Naive thymus-derived CD4-positive, alpha-beta T cell (primary cell): ENCODE results near the gene FOXO3. TPM values are rescaled to one million over a fixed set of nuclear protein-coding genes. Genes with fewer than 3 reads are reported as not detected.

Experiments
- ATAC-seq: fragments of 150-1000 bp; cut with Tn5 transposase; 2 replicates; pipeline ENCODE4 v1.10.0; 2021; ENCODE audit warnings: mild to moderate bottlenecking, moderate library complexity
- CTCF ChIA-PET: fragments of 350-600 bp; sonication (Branson Sonifier 250); formaldehyde crosslinking; loops from one replicate; lab custom pipeline; 2021; ENCODE audit warnings: antibody characterized with exemption; lab: Charles Lee
- POLR2A ChIA-PET: fragments of 350-600 bp; sonication (Branson Sonifier 250); formaldehyde crosslinking; loops from one replicate; lab custom pipeline; 2021; ENCODE audit warnings: antibody characterized with exemption, inconsistent platforms; lab: Charles Lee
- DNase-seq, 9 donors: peaks; one replicate each; pipeline versions ENCODE4 v3.0.0 to v3.0.0-alpha.2; 2020 to 2022; ENCODE audit warnings: mixed read lengths in 1 of 9
- H3K27ac ChIP-seq: one replicate; pipeline ENCODE4 v1.7.0; 2013; ENCODE audit warnings: mild to moderate bottlenecking, low read depth, low read length, moderate library complexity
- H3K27me3 ChIP-seq, 2 donors: one replicate each; pipeline ENCODE4 v1.7.0; 2013; ENCODE audit warnings: low read length in 2 of 2, mild to moderate bottlenecking in 2 of 2, moderate library complexity in 2 of 2; ENCODE audit not compliant: control insufficient read depth in 2 of 2, insufficient read depth in 2 of 2
- H3K36me3 ChIP-seq, 3 experiments: 1 replicate in 2 of 3; 2 replicates in 1 of 3; pipeline ENCODE4 v1.7.0; 2013; ENCODE audit warnings: low read length in 3 of 3, mild to moderate bottlenecking in 3 of 3, moderate library complexity in 1 of 3; ENCODE audit not compliant: insufficient read depth in 3 of 3, control insufficient read depth in 2 of 3
- H3K4me1 ChIP-seq, 2 donors: one replicate each; pipeline ENCODE4 v1.7.0; 2013; ENCODE audit warnings: low read length in 2 of 2, mild to moderate bottlenecking in 2 of 2, moderate library complexity in 1 of 2; ENCODE audit not compliant: control insufficient read depth in 2 of 2, insufficient read depth in 2 of 2
- H3K4me3 ChIP-seq: 2 replicates; pipeline ENCODE4 v1.7.0; 2013; ENCODE audit warnings: mild to moderate bottlenecking, low read length
- H3K9me3 ChIP-seq, 3 experiments: 1 replicate in 2 of 3; 2 replicates in 1 of 3; pipeline ENCODE4 v1.7.0; 2013; ENCODE audit warnings: low read length in 3 of 3; ENCODE audit not compliant: control insufficient read depth in 2 of 3
- H3K27ac Mint-ChIP-seq, 9 donors: one replicate each; pipeline ENCODE4 v1.8.0; 2020 to 2022; ENCODE audit warnings: mixed read lengths in 9 of 9, mild to moderate bottlenecking in 8 of 9, moderate library complexity in 5 of 9, inconsistent platforms in 2 of 9
- H3K27me3 Mint-ChIP-seq, 5 donors: one replicate each; pipeline ENCODE4 v1.8.0; 2021 to 2022; ENCODE audit warnings: mixed read lengths in 5 of 5, mild to moderate bottlenecking in 1 of 5
- H3K36me3 Mint-ChIP-seq, 5 donors: one replicate each; pipeline ENCODE4 v1.8.0; 2020 to 2022; ENCODE audit warnings: mixed read lengths in 5 of 5, mild to moderate bottlenecking in 3 of 5, inconsistent platforms in 1 of 5
- H3K4me1 Mint-ChIP-seq, 7 donors: one replicate each; pipeline ENCODE4 v1.8.0; 2020 to 2022; ENCODE audit warnings: mixed read lengths in 7 of 7, mild to moderate bottlenecking in 3 of 7, inconsistent platforms in 1 of 7
- H3K4me3 Mint-ChIP-seq, 10 donors: one replicate each; pipeline ENCODE4 v1.8.0; 2020 to 2022; ENCODE audit warnings: mild to moderate bottlenecking in 10 of 10, mixed read lengths in 10 of 10, moderate library complexity in 6 of 10, inconsistent platforms in 2 of 10
- H3K9me3 Mint-ChIP-seq, 11 donors: one replicate each; pipeline ENCODE4 v1.8.0; 2020 to 2022; ENCODE audit warnings: mixed read lengths in 11 of 11, mild to moderate bottlenecking in 4 of 11, inconsistent platforms in 1 of 11, moderate library complexity in 1 of 11
- intact Hi-C, 2 donors: fragments of 100-400 bp; cut with micrococcal nuclease; formaldehyde crosslinking; loops; one replicate each; pipeline ENCODE4 v1.15.1; 2023
- polyA plus RNA-seq, 2 donors: library from polyadenylated mRNA; unstranded; fragments of 300-500 nt; fragmentation: Illumina TruSeq; gene quantifications; one replicate each; pipeline ENCODE4 v1.2.3, GENCODE V29; 2021
- total RNA-seq, 6 experiments: library from RNA in 5 of 6; stranded (reverse) in 5 of 6; gene quantifications; 1 replicate in 5 of 6; 2 replicates in 1 of 6; pipeline ENCODE4 v1.2.3 and lab custom pipeline; 2021 to 2026

FOXO3 gene
- total and polyA plus RNA-seq, 7 experiments from 2014 or later = 11.6 to 39.5 (median 20.5) TPM

- intact Hi-C loops = loop anchor here (5.0 kb wide), 3 partner anchors 644 to 1494 kb away; partner anchors contain the start of gene CD164 (in 1 of the 2)
- POLR2A ChIA-PET = interaction anchor here (0.6 to 1.6 kb wide), 2 partner anchors 27 to 241 kb away, joined by 3 to 4 read pairs; no protein-coding TSS in a partner anchor
- CTCF ChIA-PET = interaction anchor here (0.6 to 8.8 kb wide), 12 partner anchors 8 to 529 kb away, joined by 3 to 143 read pairs (median 8); no protein-coding TSS in a partner anchor
These were observed 17.4 kb upstream of the FOXO3 start for GRCh38 chr6:108543175-108543940.

GRCh38 chr6:108544606-108545005 lies 16.1 kb upstream of the FOXO3 start:
- CTCF ChIA-PET = interaction anchor here (0.6 to 8.8 kb wide), 7 partner anchors 11 to 528 kb away, joined by 3 to 143 read pairs (median 3); no protein-coding TSS in a partner anchor
- Mint-ChIP-seq H3K9me3 (peaks cover 0 to 5% (median 0%) of the 10 kb centered on the region in 11 donors), H3K4me1 (peaks cover 7 to 21% (median 8%) of the 10 kb centered on the region in 7 donors), H3K36me3 (no peaks in the 10 kb centered on the region), H3K27ac (no peak overlapping the region), H3K4me3 (no peak overlapping the region), H3K27me3 (peaks cover 0 to 37% (median 0%) of the 10 kb centered on the region in 5 donors)
- H3K27ac ChIP-seq = no peak overlapping the region
- intact Hi-C loops = loop anchor here (5.0 kb wide), 3 partner anchors 643 to 1493 kb away; partner anchors contain the start of gene CD164 (in 1 of the 2)
- no peak for DNase-seq
- H3K36me3 ChIP-seq = no peaks in the 10 kb centered on the region
- peaks cover 8 to 13% of the 10 kb centered on the region in 2 donors for H3K4me1 ChIP-seq
- ATAC-seq = no peak
- no peaks in the 10 kb centered on the region for H3K27me3 ChIP-seq
- POLR2A ChIA-PET = interaction anchor here (0.6 kb wide), 1 partner anchor 9 kb away, joined by 3 read pairs; no protein-coding TSS in a partner anchor
- no peaks in the 10 kb centered on the region for H3K9me3 ChIP-seq
- H3K4me3 ChIP-seq = no peak overlapping the region

More at GRCh38 chr6:108543175-108543940, 17.4 kb upstream of the FOXO3 start:
- Mint-ChIP-seq H3K27me3 (peaks cover 0 to 44% (median 0%) of the 10 kb centered on the region in 5 donors), H3K4me3 (no peak overlapping the region), H3K4me1 (peaks cover 7 to 21% (median 8%) of the 10 kb centered on the region in 7 donors), H3K27ac (no peak overlapping the region), H3K36me3 (no peaks in the 10 kb centered on the region), H3K9me3 (peaks cover 0 to 7% (median 0%) of the 10 kb centered on the region in 11 donors)
- DNase-seq = no peak
- H3K4me1 ChIP-seq = peaks cover 8 to 13% of the 10 kb centered on the region in 2 donors
- no peak overlapping the region for H3K4me3 ChIP-seq
- no peak for ATAC-seq
- H3K27ac ChIP-seq = no peak overlapping the region
- H3K27me3 ChIP-seq = no peaks in the 10 kb centered on the region
- no peaks in the 10 kb centered on the region for H3K9me3 ChIP-seq
- H3K36me3 ChIP-seq = no peaks in the 10 kb centered on the region

GRCh38 chr6:108546079-108547049 lies 14.4 kb upstream of the FOXO3 start:
- Histone ChIP-seq H3K27me3 (no peaks in the 10 kb centered on the region), H3K4me3 (no peak overlapping the region), H3K4me1 (peaks cover 8 to 13% of the 10 kb centered on the region in 2 donors), H3K27ac (no peak overlapping the region), H3K36me3 (no peaks in the 10 kb centered on the region), H3K9me3 (no peaks in the 10 kb centered on the region)
- DNase-seq = no peak
- ATAC-seq = no peak
- H3K4me1 Mint-ChIP-seq = peaks cover 7 to 21% (median 8%) of the 10 kb centered on the region in 7 donors
- ChIA-PET CTCF (interaction anchor here (0.6 to 8.8 kb wide), 6 partner anchors 10 to 617 kb away, joined by 3 to 143 read pairs (median 6); no protein-coding TSS in a partner anchor), POLR2A (interaction anchor here (1.1 kb wide), 1 partner anchor 13 kb away, joined by 3 read pairs; no protein-coding TSS in a partner anchor)
- H3K36me3 Mint-ChIP-seq = no peaks in the 10 kb centered on the region
- H3K27ac Mint-ChIP-seq = peak overlapping the region in 3 of 9 donors; percentile 43 to 55 (median 53)
- intact Hi-C loops = no loop called here
- H3K27me3 Mint-ChIP-seq = peaks cover 0 to 30% (median 0%) of the 10 kb centered on the region in 5 donors
- peak overlapping the region in 1 of 10 donors; percentile 20 for H3K4me3 Mint-ChIP-seq
- peaks cover 0 to 1% (median 0%) of the 10 kb centered on the region in 11 donors for H3K9me3 Mint-ChIP-seq

- ChIA-PET POLR2A (no interaction called here), CTCF (no interaction called here)
- H3K9me3 Mint-ChIP-seq = no peaks in the 10 kb centered on the region
These were observed 11.5 kb upstream of the FOXO3 start for GRCh38 chr6:108549241-108549640.

GRCh38 chr6:108549741-108550140 lies 11.0 kb upstream of the FOXO3 start:
- Histone ChIP-seq H3K27ac (no peak overlapping the region), H3K36me3 (no peaks in the 10 kb centered on the region), H3K9me3 (no peaks in the 10 kb centered on the region), H3K4me3 (no peak overlapping the region), H3K27me3 (no peaks in the 10 kb centered on the region), H3K4me1 (peaks cover 0 to 13% of the 10 kb centered on the region in 2 donors)
- no peak for DNase-seq
- Mint-ChIP-seq H3K9me3 (no peaks in the 10 kb centered on the region), H3K4me1 (peaks cover 0 to 13% (median 4%) of the 10 kb centered on the region in 7 donors), H3K27me3 (peaks cover 0 to 40% (median 7%) of the 10 kb centered on the region in 5 donors), H3K4me3 (no peak overlapping the region), H3K36me3 (no peaks in the 10 kb centered on the region), H3K27ac (no peak overlapping the region)
- no peak for ATAC-seq
- CTCF ChIA-PET = no interaction called here
- POLR2A ChIA-PET = no interaction called here
- intact Hi-C loops = no loop called here

More at GRCh38 chr6:108549241-108549640, 11.5 kb upstream of the FOXO3 start:
- no peak overlapping the region for H3K4me3 Mint-ChIP-seq
- H3K36me3 ChIP-seq = no peaks in the 10 kb centered on the region
- DNase-seq (no peak), ATAC-seq (no peak)
- peaks cover 0 to 13% (median 4%) of the 10 kb centered on the region in 7 donors for H3K4me1 Mint-ChIP-seq
- H3K4me1 ChIP-seq = peaks cover 0 to 13% of the 10 kb centered on the region in 2 donors
- intact Hi-C loops = no loop called here
- H3K27me3 Mint-ChIP-seq = peaks cover 0 to 36% (median 7%) of the 10 kb centered on the region in 5 donors
- no peak overlapping the region for H3K27ac Mint-ChIP-seq
- H3K4me3 ChIP-seq = no peak overlapping the region
- H3K27me3 ChIP-seq = no peaks in the 10 kb centered on the region
- H3K36me3 Mint-ChIP-seq = no peaks in the 10 kb centered on the region
- no peak overlapping the region for H3K27ac ChIP-seq
- no peaks in the 10 kb centered on the region for H3K9me3 ChIP-seq

- Mint-ChIP-seq H3K4me3 (no peak overlapping the region), H3K9me3 (no peaks in the 10 kb centered on the region), H3K36me3 (no peaks in the 10 kb centered on the region), H3K27me3 (peaks cover 0 to 41% (median 7%) of the 10 kb centered on the region in 5 donors), H3K4me1 (peaks cover 0 to 13% (median 4%) of the 10 kb centered on the region in 7 donors), H3K27ac (no peak overlapping the region)
- intact Hi-C loops = no loop called here
- Histone ChIP-seq H3K4me1 (peaks cover 0 to 13% of the 10 kb centered on the region in 2 donors), H3K9me3 (no peaks in the 10 kb centered on the region), H3K27me3 (no peaks in the 10 kb centered on the region), H3K4me3 (no peak overlapping the region), H3K36me3 (no peaks in the 10 kb centered on the region), H3K27ac (no peak overlapping the region)
- no peak for ATAC-seq
- CTCF ChIA-PET = interaction anchor here (0.6 to 2.6 kb wide), 2 partner anchors 8 to 544 kb away, joined by 4 to 9 read pairs; partner anchors contain the start of gene SESN1
- POLR2A ChIA-PET = interaction anchor here (0.6 to 1.1 kb wide), 2 partner anchors 39 to 1287 kb away, joined by 5 to 9 read pairs; no protein-coding TSS in a partner anchor
- no peak for DNase-seq
These were observed 10.5 kb upstream of the FOXO3 start for GRCh38 chr6:108550256-108550655.
